GM21390 (cell line): ENCODE measurements around the gene RBMS3.
"Not testable (repeated sequence)": the region's sequence is repeated elsewhere in the genome, so short reads cannot be mapped to it uniquely, and the experiment has no call there.

Experiments
- ATAC-seq: cut with Tn5 transposase; IDR thresholded peaks from one replicate; pipeline ENCODE4 v1.9.1; 2021; ENCODE audit not compliant: unreplicated experiment

The RBMS3 gene

GRCh38 chr3:30042274-30042859 is 761.5 kb downstream of the RBMS3 start:
- ATAC-seq = peak; percentile 70

GRCh38 chr3:30042916-30043555 is 762.2 kb downstream of the RBMS3 start:
- no peak for ATAC-seq

GRCh38 chr3:30044515-30044914 is 763.6 kb downstream of the RBMS3 start:
- no peak for ATAC-seq

- ATAC-seq = no peak
These were observed 767.6 kb downstream of the RBMS3 start for GRCh38 chr3:30048431-30048830.

GRCh38 chr3:30050116-30050515 is 769.2 kb downstream of the RBMS3 start:
- not testable (repeated sequence) for ATAC-seq

- ATAC-seq = no peak
These were observed 778.4 kb downstream of the RBMS3 start for GRCh38 chr3:30059240-30059639.
